HUES6 (cell line): ENCODE measurements around the gene HNRNPM.
A peak's percentile ranks its signal among the peaks of the same experiment; 100 is the strongest.

Experiments used
- H3K27ac ChIP-seq: 2 replicates; pipeline ENCODE4 v1.7.0; 2013; ENCODE audit warnings: low read depth, mild to moderate bottlenecking, low read length, inconsistent platforms
- H3K27me3 ChIP-seq: 2 replicates; pipeline ENCODE4 v1.6.1; 2013; ENCODE audit warnings: low read length; ENCODE audit not compliant: control insufficient read depth, insufficient read depth
- H3K36me3 ChIP-seq: 2 replicates; pipeline ENCODE4 v1.6.1; 2013; ENCODE audit warnings: low read length; ENCODE audit not compliant: control insufficient read depth, insufficient read depth
- H3K4me1 ChIP-seq: 2 replicates; pipeline ENCODE4 v1.6.1; 2013; ENCODE audit warnings: low read length; ENCODE audit not compliant: control insufficient read depth, insufficient read depth
- H3K4me3 ChIP-seq: 2 replicates; pipeline ENCODE4 v1.5.1; 2013; ENCODE audit warnings: low read depth, low read length
- H3K9ac ChIP-seq: one replicate; pipeline ENCODE4 v1.6.1; 2013; ENCODE audit warnings: mild to moderate bottlenecking, low read length
- H3K9me3 ChIP-seq: 2 replicates; pipeline ENCODE4 v1.6.1; 2013; ENCODE audit warnings: low read depth, low read length; ENCODE audit not compliant: control insufficient read depth, insufficient read depth

HNRNPM gene

DNA sequence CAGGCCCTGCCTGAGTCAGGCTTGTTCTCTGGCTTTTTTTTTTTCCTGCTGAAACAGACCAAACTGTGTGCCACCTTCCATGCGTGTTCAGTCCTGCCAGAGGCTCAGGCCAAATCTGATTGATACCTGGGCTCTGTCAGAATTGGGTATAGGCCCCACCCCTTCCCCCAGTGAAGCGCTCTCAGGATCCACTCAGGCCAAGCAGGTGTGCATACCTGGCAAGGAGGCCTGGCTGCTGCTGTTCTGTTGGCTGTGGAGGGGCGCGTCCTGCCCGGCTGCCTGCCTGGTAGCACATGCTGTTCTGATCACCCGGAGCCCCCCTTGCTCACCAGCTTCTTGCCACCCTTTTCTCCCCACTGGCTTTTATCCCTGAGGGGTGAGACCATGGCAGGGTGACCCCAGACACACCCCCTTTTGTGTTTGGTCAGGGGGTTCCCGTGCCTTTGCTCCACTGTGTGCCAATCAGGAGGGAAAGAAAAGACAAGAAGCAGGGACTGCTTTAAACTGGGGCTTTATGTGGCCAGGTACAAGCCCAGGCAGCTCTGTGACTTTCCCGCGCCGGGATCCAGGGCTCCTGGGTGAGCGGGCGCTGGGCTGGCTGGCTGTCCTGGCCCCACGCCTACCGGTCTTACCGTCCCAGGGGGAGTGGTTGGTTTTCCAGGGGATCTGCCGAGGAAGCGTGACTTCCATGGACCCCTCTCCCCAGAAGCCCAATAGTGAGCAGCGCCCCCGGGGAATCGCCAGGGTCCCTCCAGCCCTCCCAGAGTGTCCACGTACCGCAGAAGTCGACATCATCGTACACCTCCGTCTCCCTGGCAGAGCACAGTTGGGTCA, 45.0 kb downstream of the HNRNPM start:
- Histone ChIP-seq H3K36me3 (peaks cover 48% of the 10 kb centered on the region), H3K27ac (peak overlapping the region; percentile 31; the same call in 1 of the 2 replicates)

GRCh38 chr19:8490395-8490760, 45.6 kb downstream of the HNRNPM start:
- Histone ChIP-seq H3K36me3 (peaks cover 42% of the 10 kb centered on the region), H3K27ac (peak overlapping the region; percentile 31; the same call in 1 of the 2 replicates), H3K9me3 (no peaks in the 10 kb centered on the region), H3K4me3 (no peak overlapping the region), H3K9ac (no peak overlapping the region), H3K4me1 (0 out of 2 replicates have a peak, but pooled peaks cover 3% of the 10 kb centered on the region), H3K27me3 (no peaks in the 10 kb centered on the region)

More for the DNA sequence above, 45.0 kb downstream of the HNRNPM start:
- Histone ChIP-seq H3K9me3 (no peaks in the 10 kb centered on the region), H3K27me3 (no peaks in the 10 kb centered on the region), H3K9ac (no peak overlapping the region), H3K4me3 (no peak overlapping the region), H3K4me1 (0 out of 2 replicates have a peak, but pooled peaks cover 3% of the 10 kb centered on the region)

DNA sequence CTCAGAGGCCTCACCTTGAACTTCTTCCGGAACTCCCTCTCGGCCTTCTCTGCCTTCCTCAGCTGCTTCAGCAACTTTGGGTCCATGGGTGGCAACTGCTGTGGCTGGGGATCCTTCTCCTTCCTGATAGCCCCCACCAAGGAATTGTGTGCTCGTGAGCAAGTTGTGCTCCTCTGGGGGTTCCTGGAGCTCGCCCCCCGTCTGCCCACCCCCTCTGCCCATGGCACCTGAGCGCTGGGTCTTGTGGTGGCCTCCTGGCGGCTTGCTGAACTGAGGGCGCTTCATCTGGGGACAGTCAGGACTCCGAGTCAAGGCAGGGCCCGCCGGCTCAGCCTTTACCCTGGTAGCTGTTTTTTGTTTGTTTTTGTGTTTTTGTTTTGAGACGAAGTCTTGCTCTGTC, 46.1 kb downstream of the HNRNPM start:
- Histone ChIP-seq H3K4me1 (0 out of 2 replicates have a peak, but pooled peaks cover 3% of the 10 kb centered on the region), H3K9me3 (no peaks in the 10 kb centered on the region), H3K9ac (no peak overlapping the region), H3K4me3 (no peak overlapping the region), H3K36me3 (peaks cover 37% of the 10 kb centered on the region), H3K27ac (no peak overlapping the region), H3K27me3 (no peaks in the 10 kb centered on the region)

- H3K4me3 ChIP-seq, result no peak overlapping the region
- peaks cover 30% of the 10 kb centered on the region for H3K36me3 ChIP-seq
- no peak overlapping the region for H3K27ac ChIP-seq
- H3K4me1 ChIP-seq, result 0 out of 2 replicates have a peak, but pooled peaks cover 3% of the 10 kb centered on the region
- H3K9ac ChIP-seq, result no peak overlapping the region
- no peaks in the 10 kb centered on the region for H3K9me3 ChIP-seq
- no peaks in the 10 kb centered on the region for H3K27me3 ChIP-seq
Measured at GRCh38 chr19:8491574-8491973, 46.8 kb downstream of the HNRNPM start.

GRCh38 chr19:8494158-8494557, 49.4 kb downstream of the HNRNPM start:
- no peak overlapping the region for H3K4me3 ChIP-seq
- H3K9ac ChIP-seq, result no peak overlapping the region
- no peaks in the 10 kb centered on the region for H3K9me3 ChIP-seq
- H3K36me3 ChIP-seq, result peaks cover 5% of the 10 kb centered on the region
- no peaks in the 10 kb centered on the region for H3K27me3 ChIP-seq
- 0 out of 2 replicates have a peak, but pooled peaks cover 3% of the 10 kb centered on the region for H3K4me1 ChIP-seq
- no peak overlapping the region for H3K27ac ChIP-seq

DNA sequence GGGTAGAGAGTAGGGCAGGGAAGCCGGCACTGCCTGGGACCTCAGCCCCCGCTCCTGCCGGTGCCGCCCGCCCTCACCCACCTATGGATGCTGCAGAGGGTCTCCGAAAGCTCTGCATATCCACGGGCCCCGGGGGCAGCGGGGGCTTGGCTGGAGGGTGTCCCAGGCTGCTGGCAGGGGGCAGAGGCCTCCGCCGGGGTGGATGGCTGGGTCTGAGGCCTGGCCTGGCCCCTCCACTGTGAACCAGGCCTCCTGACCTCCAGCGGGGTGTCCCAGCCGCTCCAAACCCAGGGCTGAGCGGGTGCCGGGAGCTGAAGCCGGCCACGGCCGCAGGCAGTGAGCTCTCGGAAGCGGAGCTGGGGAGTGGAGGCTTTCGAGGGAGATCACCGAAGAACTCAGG, 53.5 kb downstream of the HNRNPM start:
- Histone ChIP-seq H3K4me3 (no peak overlapping the region), H3K27me3 (no peaks in the 10 kb centered on the region), H3K9ac (no peak overlapping the region)

DNA sequence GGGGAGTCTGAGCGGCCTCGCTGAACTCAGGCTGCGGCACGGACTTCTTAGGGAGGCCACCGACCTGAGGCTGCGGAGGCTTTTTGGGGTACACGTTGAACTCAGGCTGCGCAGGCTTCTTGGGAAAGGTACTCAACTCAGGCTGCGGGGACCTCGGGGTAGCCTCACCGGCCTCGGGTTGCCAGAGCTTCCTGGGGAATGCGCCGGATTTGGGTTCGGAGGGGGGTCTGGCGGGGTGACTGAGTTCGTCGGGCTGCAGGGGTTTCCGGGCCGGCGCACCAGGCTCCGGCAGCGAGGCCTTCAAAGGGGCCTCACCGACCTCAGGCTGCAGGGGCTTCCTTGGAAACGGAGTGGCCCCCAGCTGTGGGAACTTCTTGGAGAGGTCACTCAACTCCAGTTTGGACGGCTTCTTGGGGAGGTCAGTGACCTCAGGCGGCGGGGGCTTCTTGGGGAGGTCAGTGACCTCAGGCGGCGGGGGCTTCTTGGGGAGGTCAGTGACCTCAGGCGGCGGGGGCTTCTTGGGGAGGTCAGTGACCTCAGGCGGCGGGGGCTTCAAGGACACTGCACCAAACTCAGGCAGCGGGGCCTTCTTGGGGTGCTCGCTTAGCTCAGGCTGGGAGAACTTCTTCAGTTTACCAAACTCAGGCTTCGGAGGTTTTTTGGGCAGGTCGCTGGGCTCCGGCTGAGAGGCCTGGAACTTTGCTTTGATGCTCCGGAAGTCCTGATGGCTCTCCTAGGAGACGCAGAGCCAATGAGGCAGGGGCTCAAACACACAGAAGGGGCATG, 54.5 kb downstream of the HNRNPM start:
- no peak overlapping the region for H3K4me3 ChIP-seq

More for the DNA sequence above, 53.5 kb downstream of the HNRNPM start:
- no peaks in the 10 kb centered on the region for H3K9me3 ChIP-seq
- H3K36me3 ChIP-seq, result no peaks in the 10 kb centered on the region
- H3K4me1 ChIP-seq, result peaks cover 14% of the 10 kb centered on the region; the same call in 1 of the 2 replicates
- no peak overlapping the region for H3K27ac ChIP-seq

DNA sequence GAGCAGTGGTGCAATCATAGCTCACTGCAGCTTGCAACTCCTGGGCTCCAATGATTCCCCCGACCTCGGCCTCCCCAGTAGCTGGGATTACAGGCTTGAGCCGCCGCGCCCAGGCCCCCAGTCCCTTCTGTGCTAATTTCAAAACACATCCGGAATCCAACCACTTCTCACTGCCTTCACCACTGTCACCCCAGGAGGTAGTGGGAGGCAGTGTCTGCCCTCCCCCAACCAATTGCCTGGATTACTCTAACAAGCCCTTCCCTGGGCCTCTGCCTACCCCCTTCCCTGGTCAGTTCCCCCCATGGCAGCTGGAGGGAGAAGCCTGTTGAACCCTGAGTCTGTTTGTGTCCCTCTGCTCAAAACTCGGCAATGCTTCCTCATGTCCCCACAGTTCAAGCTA, 55.4 kb downstream of the HNRNPM start:
- no peak overlapping the region for H3K27ac ChIP-seq
- peaks cover 11% of the 10 kb centered on the region; the same call in 1 of the 2 replicates for H3K4me1 ChIP-seq
- no peaks in the 10 kb centered on the region for H3K9me3 ChIP-seq
- H3K9ac ChIP-seq, result no peak overlapping the region
- H3K36me3 ChIP-seq, result no peaks in the 10 kb centered on the region
- H3K27me3 ChIP-seq, result no peaks in the 10 kb centered on the region
- no peak overlapping the region for H3K4me3 ChIP-seq

More for the DNA sequence above, 54.5 kb downstream of the HNRNPM start:
- no peak overlapping the region for H3K27ac ChIP-seq
- H3K36me3 ChIP-seq, result no peaks in the 10 kb centered on the region
- peaks cover 12% of the 10 kb centered on the region; the same call in 1 of the 2 replicates for H3K4me1 ChIP-seq
- no peaks in the 10 kb centered on the region for H3K27me3 ChIP-seq
- no peaks in the 10 kb centered on the region for H3K9me3 ChIP-seq
- no peak overlapping the region for H3K9ac ChIP-seq

DNA sequence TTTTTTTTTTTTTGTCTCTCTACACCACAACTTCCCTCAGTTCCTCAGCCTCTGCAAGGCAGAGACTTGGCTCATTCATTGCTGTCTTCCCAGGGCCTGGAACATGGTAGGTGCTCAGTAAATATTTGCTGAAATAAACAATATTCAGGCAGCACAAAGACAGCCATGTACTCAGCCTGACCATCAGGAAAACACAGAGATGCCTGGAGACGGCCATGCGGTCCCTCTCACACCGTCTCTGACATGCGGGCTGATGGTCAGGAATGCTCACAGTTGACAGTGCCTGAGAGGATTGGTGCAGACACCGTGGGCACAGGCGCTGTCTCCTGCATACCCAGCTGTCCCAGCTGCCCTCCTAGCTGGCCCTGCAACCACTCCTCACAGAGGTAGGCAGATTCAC, 56.7 kb downstream of the HNRNPM start:
- no peak overlapping the region for H3K27ac ChIP-seq
- no peak overlapping the region for H3K4me3 ChIP-seq
- H3K27me3 ChIP-seq, result no peaks in the 10 kb centered on the region
- H3K36me3 ChIP-seq, result no peaks in the 10 kb centered on the region
- no peaks in the 10 kb centered on the region for H3K9me3 ChIP-seq
- H3K4me1 ChIP-seq, result peaks cover 14% of the 10 kb centered on the region; the same call in 1 of the 2 replicates
- no peak overlapping the region for H3K9ac ChIP-seq

DNA sequence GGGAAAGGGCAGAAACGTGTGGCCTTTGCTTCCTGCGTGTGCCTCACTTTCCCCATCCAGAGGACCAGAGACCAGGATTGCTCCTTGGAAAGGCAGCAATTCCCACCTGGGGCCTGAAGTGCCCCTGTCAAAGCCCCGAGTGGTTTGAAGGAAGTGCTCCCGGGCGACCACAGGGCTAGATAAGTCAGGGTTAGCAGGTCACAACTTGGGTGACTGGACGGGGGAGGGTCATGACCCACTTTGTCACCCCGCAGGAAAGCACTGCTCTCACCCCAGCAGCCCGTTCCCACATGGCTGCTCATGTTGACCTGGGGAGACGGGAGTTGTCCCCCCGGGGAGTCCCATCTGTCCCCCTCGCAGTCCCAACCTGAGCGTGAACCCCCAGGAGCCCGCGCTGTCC, 57.2 kb downstream of the HNRNPM start:
- H3K27me3 ChIP-seq, result no peaks in the 10 kb centered on the region
- H3K9ac ChIP-seq, result no peak overlapping the region
- no peak overlapping the region for H3K27ac ChIP-seq
- H3K4me1 ChIP-seq, result peaks cover 19% of the 10 kb centered on the region
- no peak overlapping the region for H3K4me3 ChIP-seq
- no peaks in the 10 kb centered on the region for H3K36me3 ChIP-seq
- H3K9me3 ChIP-seq, result no peaks in the 10 kb centered on the region

- H3K36me3 ChIP-seq, result no peaks in the 10 kb centered on the region
- H3K4me3 ChIP-seq, result no peak overlapping the region
- H3K9me3 ChIP-seq, result no peaks in the 10 kb centered on the region
- no peaks in the 10 kb centered on the region for H3K27me3 ChIP-seq
- peaks cover 19% of the 10 kb centered on the region for H3K4me1 ChIP-seq
- H3K9ac ChIP-seq, result no peak overlapping the region
- no peak overlapping the region for H3K27ac ChIP-seq
Measured at GRCh38 chr19:8503510-8503909, 58.7 kb downstream of the HNRNPM start.
